DOHH2 (cell line): ENCODE measurements around the gene DR1.
A peak's percentile ranks its signal among the peaks of the same experiment; 100 is the strongest.

Experiments used
- H3F3A ChIP-seq: fragments of 200-600 bp; sonication (generic), shearing (Covaris generic); 2 replicates; pipeline ENCODE4 v1.6.0; 2016; ENCODE audit warnings: antibody characterized with exemption, mild to moderate bottlenecking; ENCODE audit not compliant: control insufficient read depth, insufficient read depth
- H3K27ac ChIP-seq: fragments of 200-600 bp; sonication (generic); 2 replicates; pipeline ENCODE4 v1.5.1; 2014; ENCODE audit warnings: low read depth, mild to moderate bottlenecking, low read length, moderate library complexity
- H3K27me3 ChIP-seq: fragments of 200-600 bp; sonication (generic); 2 replicates; pipeline ENCODE4 v1.6.1; 2014; ENCODE audit warnings: mild to moderate bottlenecking, low read length, mixed read lengths; ENCODE audit not compliant: control insufficient read depth
- H3K36me3 ChIP-seq: fragments of 200-600 bp; sonication (generic); 2 replicates; pipeline ENCODE4 v1.6.1; 2014; ENCODE audit warnings: mild to moderate bottlenecking, low read length, moderate library complexity, mixed read lengths; ENCODE audit not compliant: control insufficient read depth
- H3K4me1 ChIP-seq: fragments of 200-600 bp; sonication (generic); 2 replicates; pipeline ENCODE4 v1.6.1; 2014; ENCODE audit warnings: mild to moderate bottlenecking, low read length, mixed read lengths; ENCODE audit not compliant: control insufficient read depth
- H3K4me2 ChIP-seq: fragments of 200-600 bp; sonication (generic); 2 replicates; pipeline ENCODE4 v1.6.0; 2014; ENCODE audit warnings: mild to moderate bottlenecking, low read length, moderate library complexity
- H3K4me3 ChIP-seq: fragments of 200-600 bp; sonication (generic); 2 replicates; pipeline ENCODE4 v1.5.1; 2014; ENCODE audit warnings: mild to moderate bottlenecking, low read length, mixed read lengths
- H3K79me2 ChIP-seq: fragments of 200-600 bp; sonication (generic); 2 replicates; pipeline ENCODE4 v1.6.1; 2014; ENCODE audit warnings: mild to moderate bottlenecking, low read length, mixed read lengths; ENCODE audit not compliant: control insufficient read depth
- H3K9me2 ChIP-seq: fragments of 200-600 bp; sonication (generic); replicated peaks from 2 replicates; pipeline ENCODE4 v1.6.1; 2014; ENCODE audit warnings: mild to moderate bottlenecking, low read length, mixed read lengths; ENCODE audit not compliant: control insufficient read depth
- H3K9me3 ChIP-seq: fragments of 200-600 bp; sonication (generic); 2 replicates; pipeline ENCODE4 v1.6.1; 2014; ENCODE audit warnings: antibody characterized with exemption, low read length, mixed read lengths; ENCODE audit not compliant: control insufficient read depth, insufficient read depth
- H4K20me1 ChIP-seq: fragments of 200-600 bp; sonication (generic); 2 replicates; pipeline ENCODE4 v1.6.0; 2014; ENCODE audit warnings: low read depth, mild to moderate bottlenecking, antibody characterized with exemption, low read length, moderate library complexity; ENCODE audit not compliant: control insufficient read depth, insufficient read depth
- CTCF ChIP-seq: fragments of 200-600 bp; sonication (generic); IDR thresholded peaks from one replicate; pipeline ENCODE4 v1.5.1; 2014; ENCODE audit warnings: antibody characterized with exemption, mild to moderate bottlenecking, low read depth, low read length; ENCODE audit not compliant: poor library complexity, severe bottlenecking
- EZH2phosphoT487 ChIP-seq: fragments of 200-600 bp; sonication (generic); IDR thresholded peaks from 2 replicates; pipeline ENCODE4 v1.6.1; 2017; ENCODE audit warnings: borderline replicate concordance, mild to moderate bottlenecking, antibody characterized with exemption, low read length, moderate library complexity, mixed read lengths

The DR1 gene

GRCh38 chr1:93302078-93302477, 43.6 kb upstream of the DR1 start:
- Histone ChIP-seq H3K36me3 (no peaks in the 10 kb centered on the region), H3K9me2 (no peaks in the 10 kb centered on the region), H4K20me1 (no peaks in the 10 kb centered on the region), H3K4me3 (no peak overlapping the region), H3K27me3 (no peaks in the 10 kb centered on the region), H3K79me2 (no peaks in the 10 kb centered on the region), H3K9me3 (no peaks in the 10 kb centered on the region), H3F3A (no peaks in the 10 kb centered on the region), H3K4me1 (no peaks in the 10 kb centered on the region), H3K4me2 (no peak overlapping the region), H3K27ac (no peak overlapping the region)
- TF ChIP-seq EZH2phosphoT487 (no peak), CTCF (no peak)

DNA sequence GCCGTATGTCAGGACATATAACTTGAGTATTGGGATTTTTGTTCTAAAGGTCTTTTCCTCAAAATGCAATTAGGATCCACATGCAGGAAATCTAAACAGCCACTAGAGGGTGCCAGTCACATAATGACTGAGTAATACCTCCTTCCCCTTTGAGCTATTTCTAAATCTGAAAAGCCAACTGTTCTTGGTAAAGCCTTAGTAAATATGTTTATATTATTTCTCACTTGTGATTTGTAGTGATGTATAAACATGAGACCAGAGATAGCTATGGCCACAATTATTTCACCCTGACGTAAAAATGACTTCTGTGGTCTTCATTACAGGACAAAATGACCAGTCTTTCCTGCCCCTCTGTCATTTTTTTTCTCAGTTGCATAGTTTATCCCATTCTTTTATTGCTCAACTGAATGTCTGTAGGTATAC, 41.0 kb upstream of the DR1 start:
- Histone ChIP-seq H3K4me3 (no peak overlapping the region), H3K9me3 (no peaks in the 10 kb centered on the region), H3K27me3 (no peaks in the 10 kb centered on the region), H3K9me2 (no peaks in the 10 kb centered on the region), H3K4me1 (no peaks in the 10 kb centered on the region), H4K20me1 (no peaks in the 10 kb centered on the region), H3K36me3 (no peaks in the 10 kb centered on the region), H3K27ac (no peak overlapping the region), H3F3A (no peaks in the 10 kb centered on the region), H3K79me2 (no peaks in the 10 kb centered on the region), H3K4me2 (no peak overlapping the region)
- TF ChIP-seq EZH2phosphoT487 (no peak), CTCF (peak; percentile 91)

- Histone ChIP-seq H3K9me2 (no peaks in the 10 kb centered on the region), H3K36me3 (no peaks in the 10 kb centered on the region), H3K27me3 (no peaks in the 10 kb centered on the region), H3K9me3 (no peaks in the 10 kb centered on the region), H3K4me1 (no peaks in the 10 kb centered on the region), H3K4me3 (no peak overlapping the region), H4K20me1 (no peaks in the 10 kb centered on the region), H3K4me2 (no peak overlapping the region), H3K79me2 (no peaks in the 10 kb centered on the region), H3K27ac (no peak overlapping the region), H3F3A (no peaks in the 10 kb centered on the region)
- no peak for TF ChIP-seq EZH2phosphoT487
- no peak for TF ChIP-seq CTCF
Observed at GRCh38 chr1:93306920-93307319, 38.8 kb upstream of the DR1 start.

GRCh38 chr1:93313026-93313425, 32.7 kb upstream of the DR1 start:
- Histone ChIP-seq H3K4me2 (no peak overlapping the region), H3K27ac (no peak overlapping the region), H3K9me2 (no peaks in the 10 kb centered on the region), H3K27me3 (no peaks in the 10 kb centered on the region), H3F3A (no peaks in the 10 kb centered on the region), H4K20me1 (no peaks in the 10 kb centered on the region), H3K4me3 (no peak overlapping the region), H3K36me3 (no peaks in the 10 kb centered on the region), H3K4me1 (no peaks in the 10 kb centered on the region), H3K79me2 (no peaks in the 10 kb centered on the region), H3K9me3 (no peaks in the 10 kb centered on the region)
- TF ChIP-seq CTCF (no peak), EZH2phosphoT487 (no peak)
